Heart left ventricle (tissue), 16 donors: ENCODE results near the gene FAT1. TPM values are rescaled to one million over a fixed set of nuclear protein-coding genes. Genes with fewer than 3 reads are reported as not detected.

ENCODE experiments used
- ATAC-seq, 4 donors: fragments of 200-7000 bp; cut with Tn5 transposase; one replicate each; pipeline ENCODE4 v1.9.1; 2020 to 2022; ENCODE audit warnings: moderate library complexity in 4 of 4, mild to moderate bottlenecking in 3 of 4, moderate number of reproducible peaks in 1 of 4
- DNase-seq, 5 donors: peaks; one replicate each; pipeline ENCODE4 v3.0.0-alpha.2; 2020
- H3K27ac ChIP-seq, 12 donors: fragments of 200-600 bp; sonication (generic) in 4 of 12; one replicate each; pipeline versions ENCODE4 v1.5.0 to v1.8.0; 2016 to 2022; ENCODE audit warnings: mild to moderate bottlenecking in 2 of 12
- H3K27me3 ChIP-seq, 9 donors: fragments of 200-600 bp; sonication (generic) in 2 of 9; one replicate each; pipeline versions ENCODE4 v1.5.1 to v1.8.0; 2016 to 2022; ENCODE audit warnings: mild to moderate bottlenecking in 3 of 9
- H3K36me3 ChIP-seq, 9 donors: fragments of 200-600 bp; sonication (generic) in 2 of 9; one replicate each; pipeline versions ENCODE4 v1.5.0 to v1.8.0; 2018 to 2022; ENCODE audit warnings: mild to moderate bottlenecking in 2 of 9
- H3K4me1 ChIP-seq, 12 donors: fragments of 200-600 bp; sonication (generic) in 4 of 12; one replicate each; pipeline versions ENCODE4 v1.5.0 to v1.8.0; 2016 to 2022; ENCODE audit warnings: mild to moderate bottlenecking in 3 of 12
- H3K4me3 ChIP-seq, 12 donors: fragments of 200-600 bp; sonication (generic) in 4 of 12; one replicate each; pipeline versions ENCODE4 v1.5.0 to v1.8.0; 2017 to 2022; ENCODE audit warnings: mild to moderate bottlenecking in 9 of 12, moderate library complexity in 4 of 12
- H3K9me3 ChIP-seq, 12 donors: fragments of 200-600 bp; sonication (generic) in 4 of 12; one replicate each; pipeline versions ENCODE4 v1.5.0 to v1.8.0; 2016 to 2022; ENCODE audit warnings: mild to moderate bottlenecking in 1 of 12
- CTCF ChIP-seq, 12 donors: fragments of 200-600 bp; sonication (generic) in 4 of 12; IDR thresholded peaks; one replicate each; pipeline versions ENCODE4 v1.5.0 to v1.8.0; 2018 to 2022; ENCODE audit warnings: antibody characterized with exemption in 12 of 12, mild to moderate bottlenecking in 5 of 12
- POLR2A ChIP-seq, 2 donors: fragments of 450-650 bp; IDR thresholded peaks; one replicate each; pipeline ENCODE4 v1.6.1; 2017; ENCODE audit warnings: antibody characterized with exemption in 2 of 2, mild to moderate bottlenecking in 2 of 2, moderate library complexity in 2 of 2
- WGBS, 4 donors: extraction: QIAGEN DNeasy Blood & Tissue Kit in 2 of 4; methylation state at CpG; one replicate each; pipeline versions ENCODE4 v1.1.5 to v1.1.7; 2013 to 2018; 5-methylcytosine and 5-hydroxymethylcytosine counted together
- intact Hi-C, 10 donors: fragments of 100-400 bp; cut with DNase I; formaldehyde crosslinking; loops; one replicate each; pipeline versions ENCODE4 v1.11.1 to v1.14.2; 2022
- polyA plus RNA-seq, 2 donors: library from polyadenylated mRNA; stranded (reverse); fragments of 200-250 nt; gene quantifications; one replicate each; pipeline ENCODE4 v1.2.3, GENCODE V29; 2013
- total RNA-seq, 9 donors: library from RNA; depleted of rRNA in 2 of 9; stranded (reverse); fragments of >200 nt in 2 of 9; fragmentation: NEBNext Ultra II Directional in 3 of 9; extraction: Animal tissue kit (Norgen Biotek cat#: 25700) in 3 of 9; gene quantifications; one replicate each; pipeline versions ENCODE4 v1.1.0 to v1.2.4, GENCODE V29; 2016 to 2023
- donor health status: ischemic (EF 13 %, LVEDD 7.1; RV severe dilation, severe dysfunction).
- donor health status: healthy with polysubstance abuse.
- donor health status: DM: no; HTN: yes; CAD: no.
- donor health status: DM: no; HTN: no; CAD: no.
- donor health status: ischemic (EF 25% LVEDD 6.9; RV normal size, moderate dysfunction).
- donor health status: ischemic (EF 25% LVEDD 5.7; RV mildly dilated, moderate dysfunction).
- donor health status: healthy.
- donor health status: DM: yes; HTN: yes; CAD: no.
- donor health status: ischemic (EF 35%, LVEDD 5.7; RV mildly dilated, moderate dysfunction).
- donor health status: nonischemic (EF 11% LVEDD 7.7; RV severe dilation, severe dysfunction).
- donor health status: DM: yes; HTN: yes; CAD: no.
- donor health status: PGD.
- donor health status: ischemic (EF 29% LVEDD 5.4; RV normal size, mild dysfunction).
- donor health status: nonischemic (EF 23%, LVEDD 6.1; RV moderate dilation, normal function).

The FAT1 gene
- total and polyA plus RNA-seq, 11 donors: 15.2 to 151 (median 65.9) TPM

- Histone ChIP-seq H3K4me1 (no peaks in the 10 kb centered on the region), H3K4me3 (no peak overlapping the region), H3K27ac (no peak overlapping the region), H3K9me3 (peaks cover 0 to 7% (median 0%) of the 10 kb centered on the region in 12 donors), H3K27me3 (no peaks in the 10 kb centered on the region), H3K36me3 (no peaks in the 10 kb centered on the region)
- intact Hi-C loops: no loop called here
- WGBS, 4 donors: 91 to 94% (median 93%) methylated on average over 8 of the region's 8 CpGs
- ATAC-seq (no peak), DNase-seq (no peak)
- TF ChIP-seq POLR2A (IDR thresholded peaks at IDR 0.05): no peak
- no peak for TF ChIP-seq CTCF (IDR thresholded peaks at IDR 0.05)
These were observed 32.2 kb upstream of the FAT1 start for GRCh38 chr4:186755550-186756519.

- no peak for TF ChIP-seq POLR2A (IDR thresholded peaks at IDR 0.05)
- no peak for TF ChIP-seq CTCF (IDR thresholded peaks at IDR 0.05)
- Histone ChIP-seq H3K27me3 (no peaks in the 10 kb centered on the region), H3K4me3 (no peak overlapping the region), H3K4me1 (no peaks in the 10 kb centered on the region), H3K9me3 (peaks cover 0 to 7% (median 0%) of the 10 kb centered on the region in 12 donors), H3K27ac (no peak overlapping the region), H3K36me3 (no peaks in the 10 kb centered on the region)
- DNase-seq (no peak), ATAC-seq (no peak)
- intact Hi-C loops: no loop called here
- WGBS, 4 donors: 76 to 78% (median 77%) methylated on average over 10 of the region's 10 CpGs
These were observed 31.3 kb upstream of the FAT1 start for GRCh38 chr4:186754976-186755375.

GRCh38 chr4:186752325-186752724 is 28.7 kb upstream of the FAT1 start:
- 84 to 95% (median 91%) methylated on average over 6 of the region's 6 CpGs for WGBS, 4 donors
- Histone ChIP-seq H3K4me1 (no peaks in the 10 kb centered on the region), H3K9me3 (peaks cover 0 to 7% (median 0%) of the 10 kb centered on the region in 12 donors), H3K36me3 (no peaks in the 10 kb centered on the region), H3K27me3 (no peaks in the 10 kb centered on the region), H3K4me3 (no peak overlapping the region), H3K27ac (no peak overlapping the region)
- TF ChIP-seq CTCF (IDR thresholded peaks at IDR 0.05) (no peak), POLR2A (IDR thresholded peaks at IDR 0.05) (no peak)
- intact Hi-C loops: no loop called here
- no peak for DNase-seq
- ATAC-seq: no peak

- ATAC-seq: no peak
- WGBS, 4 donors: 78 to 81% (median 81%) methylated on average over 14 to 15 of the region's 15 CpGs
- Histone ChIP-seq H3K36me3 (no peaks in the 10 kb centered on the region), H3K9me3 (no peaks in the 10 kb centered on the region), H3K4me1 (no peaks in the 10 kb centered on the region), H3K27me3 (no peaks in the 10 kb centered on the region), H3K27ac (no peak overlapping the region), H3K4me3 (no peak overlapping the region)
- TF ChIP-seq POLR2A (IDR thresholded peaks at IDR 0.05): no peak
- no peak for TF ChIP-seq CTCF (IDR thresholded peaks at IDR 0.05)
- DNase-seq: no peak
- intact Hi-C loops: no loop called here
These were observed 26.1 kb upstream of the FAT1 start for GRCh38 chr4:186749611-186750281.
